ENCODE measurements around the gene PLEKHA8. TPM values are rescaled to one million over a fixed set of nuclear protein-coding genes. Genes with fewer than 3 reads are reported as not detected.

The PLEKHA8 gene
- total RNA-seq, 1 donor from 2014 or later = 62.7 TPM

DNA sequence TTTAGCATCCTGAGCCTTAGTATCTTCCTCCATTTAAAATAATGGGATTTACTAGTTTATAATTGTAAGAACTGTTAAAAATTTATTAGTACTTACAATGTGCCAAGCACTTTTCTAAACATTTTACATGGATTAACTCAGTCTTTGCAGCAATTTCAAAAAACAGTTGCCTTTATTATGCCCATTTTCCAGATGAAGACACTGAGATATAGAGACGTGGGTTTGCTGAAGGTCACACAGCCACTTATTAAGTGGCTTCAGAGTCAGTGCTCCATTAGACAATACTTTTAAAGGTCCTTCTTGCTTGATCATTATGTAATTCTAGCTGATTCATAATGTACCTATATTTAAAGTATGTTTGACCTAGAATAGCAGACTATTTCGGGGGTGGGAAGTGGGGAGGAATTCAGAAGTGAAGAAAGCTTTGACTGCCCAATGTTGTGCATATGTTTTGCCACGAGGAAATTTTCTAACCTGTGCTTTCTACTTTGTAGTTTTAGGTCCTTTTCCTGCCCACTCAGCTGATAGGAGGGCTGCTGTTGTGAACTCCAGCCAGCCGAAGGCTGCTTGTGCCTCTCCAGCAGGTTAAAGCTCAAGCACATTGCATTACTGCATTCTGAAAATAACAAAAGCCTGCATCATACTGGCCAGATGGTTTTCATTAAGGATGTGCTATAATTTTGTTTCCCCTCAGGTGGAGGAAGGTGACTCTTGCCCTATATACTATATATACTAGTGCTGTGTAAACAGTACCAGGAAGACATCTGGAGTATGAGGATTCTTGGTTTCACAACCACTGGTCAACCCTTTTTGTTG, 4.3 kb downstream of the PLEKHA8 start:
- no peaks in the 10 kb centered on the region for H3K27me3 Mint-ChIP-seq (ENCODE audit: insufficient read depth, low read depth)
- no peak overlapping the region for H2AFZ ChIP-seq (replicated peaks)
- peaks cover 22% of the 10 kb centered on the region for H3K4me1 ChIP-seq
- no peak overlapping the region for H3K9ac ChIP-seq
- H3K9me3 ChIP-seq (ENCODE audit: low read depth) = no peaks in the 10 kb centered on the region
- peaks cover 6% of the 10 kb centered on the region for H3K36me3 ChIP-seq
- no peak overlapping the region for H3K27ac Mint-ChIP-seq
- no peak overlapping the region for H3K27ac ChIP-seq
- no peak overlapping the region for H3K4me3 Mint-ChIP-seq
- H3F3A ChIP-seq (ENCODE audit: low read depth) = peaks cover 7% of the 10 kb centered on the region
- peaks cover 59% of the 10 kb centered on the region for H4K20me1 ChIP-seq (ENCODE audit: low read depth)
- no peak overlapping the region for H3K4me3 ChIP-seq
- peaks cover 86% of the 10 kb centered on the region for H3K79me2 ChIP-seq (ENCODE audit: low read depth)
- H3K4me1 Mint-ChIP-seq = peaks cover 5% of the 10 kb centered on the region
- no peak for DNase-seq (ENCODE audit: low spot score)
- TF ChIP-seq EZH2 (IDR thresholded peaks at IDR 0.05) (no peak), EZH2phosphoT487 (IDR thresholded peaks at IDR 0.05) (no peak)
- TF ChIP-seq, protein P1, sequence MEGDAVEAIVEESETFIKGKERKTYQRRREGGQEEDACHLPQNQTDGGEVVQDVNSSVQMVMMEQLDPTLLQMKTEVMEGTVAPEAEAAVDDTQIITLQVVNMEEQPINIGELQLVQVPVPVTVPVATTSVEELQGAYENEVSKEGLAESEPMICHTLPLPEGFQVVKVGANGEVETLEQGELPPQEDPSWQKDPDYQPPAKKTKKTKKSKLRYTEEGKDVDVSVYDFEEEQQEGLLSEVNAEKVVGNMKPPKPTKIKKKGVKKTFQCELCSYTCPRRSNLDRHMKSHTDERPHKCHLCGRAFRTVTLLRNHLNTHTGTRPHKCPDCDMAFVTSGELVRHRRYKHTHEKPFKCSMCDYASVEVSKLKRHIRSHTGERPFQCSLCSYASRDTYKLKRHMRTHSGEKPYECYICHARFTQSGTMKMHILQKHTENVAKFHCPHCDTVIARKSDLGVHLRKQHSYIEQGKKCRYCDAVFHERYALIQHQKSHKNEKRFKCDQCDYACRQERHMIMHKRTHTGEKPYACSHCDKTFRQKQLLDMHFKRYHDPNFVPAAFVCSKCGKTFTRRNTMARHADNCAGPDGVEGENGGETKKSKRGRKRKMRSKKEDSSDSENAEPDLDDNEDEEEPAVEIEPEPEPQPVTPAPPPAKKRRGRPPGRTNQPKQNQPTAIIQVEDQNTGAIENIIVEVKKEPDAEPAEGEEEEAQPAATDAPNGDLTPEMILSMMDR (IDR thresholded peaks at IDR 0.05) = no peak
- peaks cover 16% of the 10 kb centered on the region for H3K36me3 Mint-ChIP-seq
- no peak overlapping the region for H3K4me2 ChIP-seq
- no peaks in the 10 kb centered on the region for H3K27me3 ChIP-seq
- H3K9me3 Mint-ChIP-seq = no peaks in the 10 kb centered on the region

GRCh38 chr7:30034501-30034900, 6.3 kb downstream of the PLEKHA8 start:
- Mint-ChIP-seq H3K9me3 (no peaks in the 10 kb centered on the region), H3K4me1 (peaks cover under 1% of the 10 kb centered on the region), H3K36me3 (peaks cover 18% of the 10 kb centered on the region), H3K4me3 (no peak overlapping the region), H3K27ac (no peak overlapping the region), H3K27me3 (ENCODE audit: insufficient read depth, low read depth) (no peaks in the 10 kb centered on the region)
- Histone ChIP-seq H4K20me1 (ENCODE audit: low read depth) (peaks cover 73% of the 10 kb centered on the region), H3K9ac (no peak overlapping the region), H3K4me3 (no peak overlapping the region), H3K4me1 (peaks cover 23% of the 10 kb centered on the region), H3F3A (ENCODE audit: low read depth) (no peaks in the 10 kb centered on the region), H3K36me3 (peaks cover 6% of the 10 kb centered on the region), H3K79me2 (ENCODE audit: low read depth) (peaks cover 96% of the 10 kb centered on the region), H3K4me2 (no peak overlapping the region), H3K9me3 (ENCODE audit: low read depth) (no peaks in the 10 kb centered on the region), H2AFZ (replicated peaks) (no peak overlapping the region), H3K27ac (no peak overlapping the region), H3K27me3 (no peaks in the 10 kb centered on the region)
- no peak for DNase-seq (ENCODE audit: low spot score)
- TF ChIP-seq EZH2 (IDR thresholded peaks at IDR 0.05) = no peak
- TF ChIP-seq, protein P1 (IDR thresholded peaks at IDR 0.05) = no peak
- no peak for TF ChIP-seq EZH2phosphoT487 (IDR thresholded peaks at IDR 0.05)

GRCh38 chr7:30036220-30036619, 8.0 kb downstream of the PLEKHA8 start:
- H3K4me3 Mint-ChIP-seq = no peak overlapping the region
- H3K27ac Mint-ChIP-seq = no peak overlapping the region
- no peak overlapping the region for H3K9ac ChIP-seq
- no peaks in the 10 kb centered on the region for H3K27me3 ChIP-seq
- no peaks in the 10 kb centered on the region for H3F3A ChIP-seq (ENCODE audit: low read depth)
- H3K9me3 Mint-ChIP-seq = no peaks in the 10 kb centered on the region
- no peak overlapping the region for H3K27ac ChIP-seq
- no peak overlapping the region for H3K4me2 ChIP-seq
- H2AFZ ChIP-seq (replicated peaks) = no peak overlapping the region
- H3K4me1 Mint-ChIP-seq = peaks cover 9% of the 10 kb centered on the region
- H3K9me3 ChIP-seq (ENCODE audit: low read depth) = no peaks in the 10 kb centered on the region
- H4K20me1 ChIP-seq (ENCODE audit: low read depth) = peaks cover 73% of the 10 kb centered on the region
- H3K36me3 ChIP-seq = peaks cover 6% of the 10 kb centered on the region
- peaks cover 16% of the 10 kb centered on the region for H3K4me1 ChIP-seq
- H3K36me3 Mint-ChIP-seq = peaks cover 31% of the 10 kb centered on the region
- H3K79me2 ChIP-seq (ENCODE audit: low read depth) = peaks cover 96% of the 10 kb centered on the region
- no peak for TF ChIP-seq EZH2 (IDR thresholded peaks at IDR 0.05)
- TF ChIP-seq, protein P1 (IDR thresholded peaks at IDR 0.05) = no peak
- TF ChIP-seq EZH2phosphoT487 (IDR thresholded peaks at IDR 0.05) = no peak
- no peak overlapping the region for H3K4me3 ChIP-seq
- H3K27me3 Mint-ChIP-seq (ENCODE audit: insufficient read depth, low read depth) = peaks cover 3% of the 10 kb centered on the region
- no peak for DNase-seq (ENCODE audit: low spot score)
